HG02610 (cell line): ENCODE measurements around the gene GAREM1.
"Not testable (repeated sequence)": the region's sequence is repeated elsewhere in the genome, so short reads cannot be mapped to it uniquely, and the experiment has no call there.

Source experiments
- ATAC-seq: cut with Tn5 transposase; IDR thresholded peaks from one replicate; pipeline ENCODE4 v1.9.1; 2021; ENCODE audit warnings: mild to moderate bottlenecking, moderate library complexity; ENCODE audit not compliant: unreplicated experiment

GAREM1 gene

DNA sequence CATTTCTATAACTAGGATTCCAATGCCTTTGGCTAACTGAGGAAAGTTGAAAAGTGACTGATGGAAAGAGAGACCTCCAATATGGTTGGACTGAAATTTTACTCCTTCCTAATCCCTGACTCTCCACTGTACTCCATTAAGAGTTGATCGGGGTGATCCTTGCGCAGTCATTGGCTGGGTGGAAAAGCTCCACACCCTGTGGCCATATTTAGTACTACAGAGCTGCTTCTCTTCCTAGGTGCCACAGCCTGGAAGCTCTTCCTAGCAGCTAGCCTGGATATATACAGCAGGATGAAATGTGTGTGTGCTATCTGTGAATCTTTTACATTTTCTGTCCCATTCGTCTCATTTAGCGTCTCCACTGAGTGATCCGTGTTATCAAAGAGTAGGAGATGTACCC lies 209.7 kb downstream of the GAREM1 start:
- ATAC-seq, result no peak

GRCh38 chr18:32259553-32259952 lies 211.1 kb downstream of the GAREM1 start:
- ATAC-seq, result no peak

DNA sequence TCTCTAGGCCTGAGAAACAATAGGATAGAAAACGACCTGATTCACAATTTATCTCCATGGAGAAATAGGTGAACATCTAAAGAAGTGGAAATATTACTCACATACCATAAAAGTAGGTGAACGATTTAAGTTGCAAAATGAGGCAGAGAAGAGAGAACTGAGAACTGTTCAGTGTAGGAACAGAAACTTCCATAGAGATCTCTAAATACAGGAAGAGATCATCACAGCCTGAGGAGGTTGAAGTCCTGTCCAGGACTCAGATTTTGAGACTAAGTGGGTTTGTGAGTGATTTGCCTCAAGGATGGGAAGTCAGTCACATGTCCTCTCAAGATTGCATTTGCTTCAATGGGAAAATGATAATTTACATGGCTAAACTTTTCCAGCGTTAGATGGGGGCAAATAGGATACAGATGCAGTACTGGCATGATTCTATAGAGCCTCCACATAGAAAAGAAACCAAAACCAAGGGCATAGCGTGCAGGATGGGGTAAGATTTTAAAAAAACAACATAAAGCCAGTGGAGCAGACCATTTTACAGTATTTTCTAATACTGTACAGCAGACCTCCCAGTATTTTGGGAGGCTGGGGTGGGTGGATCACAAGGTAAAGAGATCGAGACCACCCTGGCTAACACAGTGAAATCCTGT lies 212.0 kb downstream of the GAREM1 start:
- no peak for ATAC-seq

GRCh38 chr18:32258148-32258547 lies 212.5 kb downstream of the GAREM1 start:
- no peak for ATAC-seq

GRCh38 chr18:32257084-32257785 lies 213.4 kb downstream of the GAREM1 start:
- ATAC-seq, result no peak

GRCh38 chr18:32255570-32255969 lies 215.1 kb downstream of the GAREM1 start:
- no peak for ATAC-seq

- ATAC-seq, result no peak
These were observed 218.4 kb downstream of the GAREM1 start for GRCh38 chr18:32252141-32252860.

GRCh38 chr18:32251466-32251865 lies 219.2 kb downstream of the GAREM1 start:
- no peak for ATAC-seq

DNA sequence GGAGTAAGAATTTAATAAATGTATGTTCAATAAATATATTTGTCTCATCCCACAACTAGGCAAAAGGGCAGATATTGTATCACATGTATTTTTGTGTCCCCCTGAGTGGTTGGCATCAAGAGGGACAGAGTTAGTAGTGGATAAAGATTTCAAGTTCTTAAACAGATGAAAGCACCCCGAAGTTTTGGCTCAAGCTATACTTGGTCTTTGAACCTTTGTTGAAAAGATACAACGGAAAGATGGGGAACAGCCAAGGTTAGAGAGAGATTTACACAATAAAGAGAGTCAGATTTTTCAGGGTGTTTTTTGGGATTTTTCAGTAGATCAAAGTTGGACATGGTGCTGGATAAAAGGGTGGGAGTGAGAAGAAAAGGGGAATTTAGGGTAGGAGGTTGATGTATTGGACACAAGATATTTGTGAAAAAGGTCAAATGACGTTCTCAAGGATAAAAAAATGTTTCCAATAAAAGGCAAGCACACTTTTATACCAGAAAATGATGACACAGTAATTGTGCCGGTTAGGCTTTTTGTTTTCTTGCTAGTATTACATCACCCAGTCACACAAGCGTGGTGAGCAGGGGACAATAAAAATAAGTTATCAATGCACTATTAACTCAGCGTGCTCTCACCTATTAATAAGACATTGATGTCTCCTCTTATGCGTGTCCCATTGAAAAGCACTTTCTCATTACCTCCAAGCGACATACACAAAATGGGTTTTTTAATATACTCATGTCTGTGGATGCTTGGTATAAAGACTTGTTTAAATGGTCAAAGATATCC lies 221.3 kb downstream of the GAREM1 start:
- ATAC-seq, result no peak

GRCh38 chr18:32244881-32245280 lies 225.8 kb downstream of the GAREM1 start:
- no peak for ATAC-seq

GRCh38 chr18:32243358-32243757 lies 227.3 kb downstream of the GAREM1 start:
- no peak for ATAC-seq

DNA sequence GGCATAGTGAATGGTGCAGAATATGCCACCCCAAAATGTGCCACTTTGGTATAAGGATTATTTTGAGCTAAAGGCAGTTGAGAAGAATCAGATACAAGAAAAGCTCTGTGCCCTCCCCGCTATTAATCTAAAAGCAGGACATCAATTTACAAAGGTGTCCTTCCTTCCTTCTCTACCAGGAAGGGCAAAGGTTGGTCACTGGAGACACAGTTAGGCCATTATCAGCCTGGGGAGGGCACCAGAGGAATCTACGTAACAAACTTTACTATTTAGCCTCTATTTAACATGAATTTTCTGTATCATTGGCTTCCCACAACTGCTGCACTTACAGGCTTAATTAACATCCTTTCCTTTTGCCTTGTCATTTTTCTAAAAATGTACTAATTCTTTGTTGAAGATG lies 228.3 kb downstream of the GAREM1 start:
- no peak for ATAC-seq

DNA sequence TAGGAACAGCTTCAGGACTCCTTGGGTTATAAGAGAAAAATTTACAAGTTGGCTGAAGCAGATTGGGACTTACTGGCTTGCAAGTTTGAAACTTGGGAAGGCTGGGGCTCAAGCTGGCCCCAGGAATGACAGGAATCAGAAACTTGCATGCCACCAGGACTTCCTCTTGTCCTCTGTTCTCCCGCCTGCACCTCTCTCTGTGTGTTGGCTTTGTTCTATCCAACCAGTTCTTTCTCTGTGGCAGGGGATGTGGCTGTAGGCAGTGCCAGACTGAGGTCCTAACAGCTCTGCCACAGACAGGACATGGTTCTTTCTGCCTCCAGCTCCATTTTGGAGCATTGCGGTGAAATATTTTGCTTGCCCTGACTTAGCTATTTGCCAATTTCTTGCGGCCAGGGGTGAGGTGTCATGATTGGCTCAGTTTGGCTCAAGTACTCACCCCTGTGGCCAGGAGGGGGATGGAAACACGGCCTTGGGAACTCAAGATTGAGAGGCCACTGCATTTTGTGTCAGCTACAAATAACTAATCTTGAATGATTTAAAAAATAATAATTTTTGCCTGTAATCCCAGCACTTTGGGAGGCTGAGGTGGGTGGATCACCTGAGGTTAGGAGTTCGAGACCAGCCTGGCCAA lies 231.9 kb downstream of the GAREM1 start:
- no peak for ATAC-seq

GRCh38 chr18:32237049-32237448 lies 233.6 kb downstream of the GAREM1 start:
- ATAC-seq, result no peak

DNA sequence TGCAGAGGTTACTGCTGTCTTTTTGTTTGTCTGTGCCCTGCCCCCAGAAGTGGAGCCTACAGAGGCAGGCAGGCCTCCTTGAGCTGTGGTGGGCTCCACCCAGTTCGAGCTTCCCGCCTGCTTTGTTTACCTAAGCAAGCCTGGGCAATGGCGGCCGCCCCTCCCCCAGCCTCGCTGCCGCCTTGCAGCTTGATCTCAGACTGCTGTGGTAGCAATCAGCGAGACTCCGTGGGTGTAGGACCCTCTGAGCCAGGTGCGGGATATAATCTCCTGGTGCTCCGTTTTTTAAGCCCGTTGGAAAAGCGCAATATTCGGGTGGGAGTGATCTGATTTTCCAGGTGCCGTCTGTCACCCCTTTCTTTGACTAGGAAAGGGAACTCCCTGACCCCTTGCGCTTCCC lies 237.3 kb downstream of the GAREM1 start:
- not testable (repeated sequence) for ATAC-seq

- no peak for ATAC-seq
These were observed 251.2 kb downstream of the GAREM1 start for GRCh38 chr18:32219431-32220018.

GRCh38 chr18:32216390-32216789 lies 254.3 kb downstream of the GAREM1 start:
- no peak for ATAC-seq

- no peak for ATAC-seq
These were observed 257.0 kb downstream of the GAREM1 start for GRCh38 chr18:32213693-32214092.
